RPMI7951 (cell line): ENCODE results near the gene PRUNE1. TPM values are rescaled to one million over a fixed set of nuclear protein-coding genes. Genes with fewer than 3 reads are reported as not detected.

ENCODE experiments used
- DNase-seq: peaks from one replicate; pipeline ENCODE4 v3.0.0-alpha.2; 2012; ENCODE audit warnings: low read depth
- total RNA-seq: library from RNA; depleted of rRNA; stranded (reverse); fragments of >200 nt; shearing (Covaris generic); gene quantifications from 2 replicates; pipeline ENCODE4 v1.2.3, GENCODE V29; 2014

PRUNE1 gene
- total RNA-seq, 1 experiment from 2014 or later, result 10.8 TPM

DNA sequence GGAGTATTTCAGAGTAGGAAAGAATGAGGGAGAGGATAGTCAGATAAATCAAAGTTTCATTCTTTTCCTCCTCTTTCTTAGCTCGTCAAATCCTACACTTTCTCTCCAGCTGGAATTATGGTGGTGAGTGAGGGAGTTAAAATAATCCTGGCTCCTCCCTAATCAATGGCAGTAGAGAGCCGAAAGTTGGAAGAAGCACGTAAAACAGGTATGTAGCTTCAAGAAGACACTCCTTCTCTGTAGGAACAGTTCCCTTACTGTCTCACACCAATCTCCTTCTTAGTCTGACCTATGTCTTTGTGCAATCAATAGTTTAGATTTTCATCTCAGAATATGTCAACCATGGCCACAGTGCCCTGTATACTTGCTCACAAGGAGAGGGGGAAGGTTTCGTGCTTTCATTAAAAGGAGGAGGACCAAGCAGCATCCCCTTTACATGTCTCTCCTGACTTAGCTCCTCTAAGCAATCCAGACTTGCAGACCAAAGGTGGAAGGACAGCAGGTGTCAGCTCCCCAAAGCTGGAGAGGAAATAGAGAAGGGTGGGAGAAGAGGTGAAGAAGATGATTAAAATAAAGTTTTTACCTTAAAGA is 2.4 kb upstream of the PRUNE1 start:
- no peak for DNase-seq

DNA sequence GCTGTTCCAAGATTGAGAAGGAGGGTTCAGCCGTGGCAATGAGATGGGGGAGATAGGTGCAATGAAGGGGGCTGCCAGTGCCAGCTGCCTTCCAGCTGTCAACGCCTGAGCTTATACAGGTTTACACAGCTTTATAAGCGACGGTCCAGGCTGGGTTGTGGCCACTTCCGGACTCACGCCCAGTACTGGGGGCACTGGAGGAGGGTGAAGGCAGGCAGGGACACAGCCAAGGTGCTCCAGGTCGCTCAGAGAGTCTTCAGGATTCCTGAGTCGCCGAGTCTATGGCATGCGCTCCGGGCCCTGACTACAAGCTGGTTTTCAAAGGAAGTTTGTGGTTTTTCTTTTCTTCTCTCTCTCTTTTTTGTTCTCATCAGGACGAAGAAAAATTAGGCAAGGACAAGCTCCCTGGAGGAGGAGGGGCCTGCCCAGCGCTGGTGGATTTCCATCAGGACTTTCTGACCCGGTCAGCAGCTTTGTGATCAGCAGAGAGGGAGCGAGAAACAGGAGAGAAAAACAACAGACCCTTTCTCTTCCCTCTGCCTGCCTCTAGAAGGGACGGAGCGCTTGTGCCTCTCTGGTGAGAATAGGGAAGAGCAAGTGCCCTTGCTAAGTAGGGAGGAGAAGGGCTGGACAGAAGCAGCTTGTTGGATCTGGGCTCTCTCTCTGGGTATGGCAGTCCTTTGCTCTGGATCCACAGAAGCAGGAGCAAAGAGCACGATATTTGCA is 1.8 kb upstream of the PRUNE1 start, which contains the start of gene MINDY1:
TSS of gene MINDY1 (minus strand) at position 576 of the 726 bp plus-strand sequence. CDS start 4,285 bp downstream, outside the sequence.
- DNase-seq, result peak; percentile 87

DNA sequence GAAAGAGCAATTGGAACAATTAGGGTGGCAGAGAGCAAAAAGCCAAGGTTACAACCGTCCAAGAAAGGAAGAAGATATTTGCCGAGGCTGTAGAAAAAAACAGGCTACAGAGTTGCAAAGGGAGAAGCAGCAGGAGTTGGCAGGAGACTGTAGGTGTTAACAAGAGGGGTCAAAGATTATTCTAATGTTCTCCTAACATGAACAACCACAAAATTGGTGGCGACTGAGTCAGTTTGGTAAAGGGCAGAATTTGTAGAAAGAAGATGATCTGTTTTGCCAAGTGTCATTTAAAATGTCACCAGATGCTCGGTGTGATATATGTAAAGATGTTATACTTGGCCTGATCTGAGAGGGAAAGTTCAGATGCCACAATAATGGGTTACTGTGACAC is 401 bp upstream of the PRUNE1 start:
- no peak for DNase-seq

DNA sequence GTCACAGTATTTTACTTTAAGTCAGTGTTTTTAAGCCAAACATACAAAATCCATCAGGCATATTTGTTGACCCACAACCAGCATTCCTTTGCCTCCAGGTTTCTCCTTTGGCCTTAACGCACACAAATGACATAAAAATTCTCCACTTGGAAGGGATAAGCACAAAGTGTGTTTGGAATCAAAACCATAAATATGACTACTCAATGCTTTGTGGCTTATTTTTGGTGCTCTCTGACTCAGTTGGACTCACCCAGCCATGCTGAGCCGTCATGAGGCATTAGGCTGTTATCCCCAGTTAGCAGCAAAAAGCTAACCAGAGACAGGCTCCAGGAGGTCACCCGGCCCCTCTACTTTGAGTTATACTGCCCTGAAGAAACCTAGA is 948 bp downstream of the PRUNE1 start:
- peak; percentile 6 for DNase-seq

DNA sequence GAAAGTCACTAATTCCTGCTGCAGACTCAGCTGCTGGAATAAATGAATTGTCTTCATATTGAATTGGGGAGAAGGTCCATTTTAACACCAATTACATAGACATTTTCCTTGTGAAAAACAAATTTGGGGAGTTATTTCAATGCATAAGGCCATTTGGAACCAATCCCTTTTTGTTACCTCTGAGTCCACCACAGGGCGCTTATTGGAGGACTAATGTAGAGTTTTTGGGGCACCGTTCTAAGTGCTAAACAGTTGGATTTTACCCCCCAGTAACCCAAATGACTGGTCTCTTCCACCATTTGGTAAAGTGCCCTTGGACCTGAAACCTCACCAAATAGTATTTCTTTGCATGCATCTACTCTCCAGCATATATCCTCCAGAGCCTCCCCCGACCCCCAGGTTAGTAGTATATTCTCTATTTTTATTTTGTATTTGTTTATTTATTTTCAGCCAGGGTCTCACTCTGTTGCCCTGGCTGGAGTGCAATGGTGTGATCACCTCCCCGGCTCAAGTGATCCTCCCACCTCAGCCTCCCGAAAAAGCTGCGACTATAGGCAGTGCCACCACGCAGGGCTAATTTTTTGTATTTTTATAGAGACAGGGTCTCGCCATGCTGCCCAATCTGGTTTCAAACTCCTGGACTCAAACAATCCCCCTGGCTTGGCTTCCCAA is 1.6 kb downstream of the PRUNE1 start:
- DNase-seq, result no peak

DNA sequence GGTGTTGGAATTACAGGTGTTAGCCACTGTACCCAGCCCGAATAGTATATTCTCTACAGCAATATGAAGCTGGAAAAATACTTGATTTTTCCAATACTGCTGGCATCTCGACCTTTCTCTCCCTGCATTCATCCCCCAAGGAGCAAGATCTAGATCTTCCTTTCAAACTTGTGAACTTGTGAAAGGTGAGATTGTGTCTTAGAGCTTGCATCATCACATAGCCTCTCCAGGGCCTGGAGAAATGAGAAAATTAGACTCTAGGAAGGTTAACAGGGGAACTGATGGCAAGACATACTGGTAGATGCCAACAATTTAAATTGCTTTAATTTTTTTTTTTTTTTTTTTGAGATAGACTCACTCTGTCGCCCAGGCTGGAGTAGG is 2.1 kb downstream of the PRUNE1 start:
- no peak for DNase-seq

DNA sequence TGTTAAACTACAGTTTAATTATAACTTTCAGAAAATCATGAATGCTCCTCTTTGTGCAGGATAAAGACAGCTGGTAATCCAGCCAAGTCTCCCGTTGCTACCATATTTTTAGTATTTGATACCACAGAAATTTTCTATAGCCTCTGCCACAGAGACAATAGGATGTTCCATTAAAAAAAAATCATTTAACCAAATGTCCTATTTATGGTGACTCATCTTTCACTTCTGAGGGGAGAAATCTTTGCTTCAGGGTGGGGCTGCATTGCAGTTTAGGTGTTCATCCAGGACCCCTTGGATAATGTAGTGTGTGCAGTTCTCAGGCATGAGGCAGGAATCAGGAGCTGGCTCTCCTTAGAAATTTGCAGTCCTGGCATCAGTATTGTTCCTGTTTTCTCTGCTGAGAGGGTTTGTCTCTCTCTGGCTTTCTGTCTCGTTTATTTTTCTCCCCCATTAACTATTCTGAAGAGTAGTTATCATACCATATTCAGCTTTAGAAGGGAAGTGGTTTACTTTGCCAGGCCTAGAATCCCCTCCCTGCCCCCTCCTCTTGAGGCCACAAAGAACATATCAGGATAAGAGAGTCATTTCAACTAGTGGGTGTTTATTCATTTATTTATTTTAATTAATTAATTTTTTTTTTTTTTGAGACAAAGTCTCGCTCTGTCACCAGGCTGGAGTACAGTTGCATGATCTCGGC is 3.1 kb downstream of the PRUNE1 start:
- peak; percentile 6 for DNase-seq

DNA sequence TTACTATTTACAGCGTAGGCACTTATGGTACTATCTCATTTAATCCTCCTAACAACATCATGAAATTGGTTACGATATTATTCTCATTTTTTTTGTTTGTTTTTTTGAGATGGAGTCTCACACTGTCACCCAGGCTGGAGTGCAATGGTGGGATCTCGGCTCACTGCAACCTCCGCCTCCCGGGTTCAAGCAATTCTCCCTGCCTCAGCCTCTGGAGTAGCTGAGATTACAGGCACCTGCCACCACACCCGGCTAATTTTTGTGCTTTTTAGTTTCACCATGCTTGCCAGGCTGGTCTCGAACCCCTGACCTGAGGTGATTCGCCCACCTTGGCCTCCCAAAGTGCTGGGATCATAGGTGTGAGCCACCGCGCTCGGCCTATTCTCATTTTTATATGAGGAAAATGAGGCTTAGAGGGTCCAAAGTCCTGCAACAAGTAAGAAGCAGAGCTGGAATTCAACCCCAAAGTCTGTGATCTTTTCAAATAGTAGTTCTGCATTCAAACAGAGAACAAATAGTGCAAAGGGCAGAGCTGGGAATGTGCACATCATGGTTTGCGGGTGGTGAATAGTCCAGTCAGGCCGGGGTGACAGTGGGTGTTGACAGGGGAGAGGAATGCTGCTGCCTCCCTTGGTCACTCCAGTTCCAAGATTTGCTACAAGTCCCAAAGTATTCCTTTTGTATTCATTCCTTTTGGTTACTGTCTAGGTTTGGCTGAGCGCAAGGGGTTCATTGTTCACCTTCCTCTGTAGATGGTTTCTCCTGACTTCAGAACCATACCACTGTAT is 4.6 kb downstream of the PRUNE1 start:
- DNase-seq, result no peak

DNA sequence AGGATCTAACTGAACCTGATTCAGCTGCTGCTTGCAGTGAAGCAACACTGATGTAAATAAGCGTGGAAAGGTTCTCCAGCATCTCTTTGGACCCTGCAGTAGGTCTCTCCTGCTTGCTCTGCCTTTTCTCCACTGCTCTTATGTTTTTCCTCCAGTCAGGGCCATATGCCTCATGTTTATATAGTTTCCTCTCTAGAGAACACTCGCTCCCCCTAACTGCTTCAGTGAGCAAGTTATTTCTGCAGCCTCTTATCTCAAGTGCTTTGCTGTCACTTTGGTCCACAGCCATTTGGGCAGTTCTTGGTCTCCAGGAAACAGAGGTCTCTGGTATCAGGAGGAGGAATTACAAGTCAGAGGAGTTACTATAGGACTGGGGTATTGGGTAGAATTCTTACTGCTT is 5.3 kb downstream of the PRUNE1 start:
- DNase-seq, result no peak

DNA sequence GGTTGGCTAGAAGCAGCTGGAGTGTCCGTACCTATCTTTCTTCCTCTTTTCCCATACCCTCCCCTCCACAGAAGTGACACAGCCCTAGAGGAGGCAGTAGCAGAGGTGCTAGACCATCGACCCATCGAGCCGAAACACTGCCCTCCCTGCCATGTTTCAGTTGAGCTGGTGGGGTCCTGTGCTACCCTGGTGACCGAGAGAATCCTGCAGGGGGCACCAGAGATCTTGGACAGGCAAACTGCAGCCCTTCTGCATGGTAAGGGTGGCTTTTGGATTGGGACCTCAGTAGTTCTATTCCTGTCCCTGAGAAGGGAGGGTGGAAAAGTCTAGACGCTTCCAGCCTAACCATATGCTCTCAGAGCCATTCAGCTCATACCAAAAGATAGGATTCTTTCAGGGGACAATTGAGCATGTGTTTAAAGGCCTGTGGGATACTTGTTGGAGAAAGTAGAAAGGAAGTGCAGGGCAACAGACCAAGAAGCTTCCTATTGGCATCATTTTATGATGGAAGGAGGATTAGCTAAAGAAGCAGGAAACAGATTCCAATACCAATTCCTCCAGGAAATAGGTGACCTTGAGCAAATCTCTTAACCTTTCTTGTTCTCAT is 16.4 kb downstream of the PRUNE1 start:
- peak; percentile 61 for DNase-seq

DNA sequence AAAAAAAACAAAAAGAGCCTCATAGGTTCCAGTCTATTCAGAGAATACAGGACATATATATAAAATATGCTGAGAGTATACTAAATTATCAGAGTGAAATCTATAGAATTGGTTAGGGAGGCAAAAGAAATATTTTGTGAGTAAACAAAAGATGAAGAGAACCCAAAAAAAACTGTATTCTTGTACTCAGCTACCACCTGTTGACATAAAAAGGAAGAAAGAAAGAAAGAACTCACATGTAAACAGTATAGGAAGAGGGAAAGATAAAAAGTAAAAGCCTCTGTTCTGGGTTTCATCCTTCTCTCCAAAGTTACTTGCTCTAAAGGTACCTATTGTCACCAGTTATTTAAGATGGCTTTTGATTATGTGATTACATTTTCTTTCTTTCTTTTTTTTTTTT is 18.2 kb downstream of the PRUNE1 start:
- DNase-seq, result no peak

DNA sequence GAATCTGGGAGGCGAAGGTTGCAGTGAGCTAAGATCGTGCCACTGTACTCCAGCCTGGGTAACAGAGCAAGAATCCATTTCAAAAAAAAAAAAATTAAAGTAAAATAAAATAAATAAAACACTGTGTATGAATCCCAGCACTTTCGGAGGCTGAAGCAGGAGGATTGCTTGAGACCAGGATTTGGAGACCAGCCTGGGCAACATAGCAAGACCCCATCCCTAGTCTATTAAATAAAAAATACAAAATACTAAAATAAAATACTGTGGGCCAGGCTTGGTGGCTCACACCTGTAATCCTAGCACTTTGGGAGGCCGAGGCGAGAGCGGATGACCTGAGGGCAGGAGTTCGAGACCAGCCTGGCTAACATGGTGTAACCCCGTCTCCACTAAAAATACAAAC is 23.9 kb downstream of the PRUNE1 start:
- no peak for DNase-seq

DNA sequence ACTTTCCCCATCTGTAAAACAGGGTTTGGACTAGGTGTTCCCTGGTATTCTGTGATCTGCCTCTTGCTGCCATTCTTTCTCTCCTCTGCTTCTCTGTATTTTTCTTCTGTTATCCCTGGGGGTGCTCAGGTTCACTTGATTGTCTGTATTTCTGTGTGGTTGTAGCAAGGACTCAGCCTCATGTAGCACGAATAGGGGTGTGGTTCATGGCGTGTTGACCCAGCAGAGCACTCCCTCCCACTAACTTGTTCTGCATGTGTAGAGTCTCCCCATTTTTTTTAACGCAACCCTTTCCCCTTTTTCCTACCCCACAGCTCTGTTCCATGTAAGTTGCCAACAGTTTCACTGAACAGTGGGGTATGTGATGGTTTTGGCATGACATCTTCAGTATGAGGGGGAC is 26.9 kb downstream of the PRUNE1 start:
- DNase-seq, result no peak

DNA sequence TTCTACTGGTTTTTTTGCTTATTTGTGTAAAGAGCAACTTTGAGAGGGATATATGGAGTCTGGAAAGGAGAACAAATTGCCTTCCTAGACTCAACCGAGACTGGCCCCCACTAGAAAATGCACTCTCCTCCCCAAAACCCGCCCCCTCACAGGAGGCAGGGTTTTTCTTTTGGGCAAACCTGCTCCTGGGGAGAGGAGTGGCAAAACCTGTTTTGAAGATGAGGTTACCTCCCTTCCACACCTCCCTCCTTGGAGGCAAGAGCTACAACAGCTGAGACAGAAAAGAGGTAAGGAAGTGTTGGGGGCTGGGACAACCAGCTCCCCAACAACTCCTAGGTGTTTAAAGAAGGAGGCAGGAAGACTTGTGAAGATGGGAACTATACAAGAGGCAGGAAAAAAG is 28.1 kb downstream of the PRUNE1 start, which contains the start of gene BNIPL:
TSS of gene BNIPL (plus strand) at position 231 of the 400 bp plus-strand sequence. CDS start at position 371, 140 bp downstream.
- DNase-seq, result no peak

DNA sequence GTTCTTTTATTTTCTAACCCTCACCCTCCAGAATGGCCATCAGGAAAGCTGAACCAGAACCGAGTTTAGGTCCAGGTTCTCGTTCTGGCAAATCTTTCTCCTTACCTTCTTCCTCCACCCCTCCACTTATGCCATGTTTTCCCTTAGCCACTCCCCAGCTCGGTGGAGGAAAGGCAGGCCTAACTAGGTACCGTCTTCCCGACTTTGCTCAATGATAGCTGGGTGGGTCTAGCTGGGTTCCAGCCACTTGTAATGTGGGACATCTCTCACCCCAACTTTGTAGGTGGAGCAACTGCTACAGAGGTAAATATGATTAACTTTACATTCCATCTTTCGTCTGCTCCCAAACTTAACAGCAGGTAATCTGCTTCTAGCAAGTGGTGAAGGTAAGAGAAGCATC is 28.8 kb downstream of the PRUNE1 start:
- no peak for DNase-seq

DNA sequence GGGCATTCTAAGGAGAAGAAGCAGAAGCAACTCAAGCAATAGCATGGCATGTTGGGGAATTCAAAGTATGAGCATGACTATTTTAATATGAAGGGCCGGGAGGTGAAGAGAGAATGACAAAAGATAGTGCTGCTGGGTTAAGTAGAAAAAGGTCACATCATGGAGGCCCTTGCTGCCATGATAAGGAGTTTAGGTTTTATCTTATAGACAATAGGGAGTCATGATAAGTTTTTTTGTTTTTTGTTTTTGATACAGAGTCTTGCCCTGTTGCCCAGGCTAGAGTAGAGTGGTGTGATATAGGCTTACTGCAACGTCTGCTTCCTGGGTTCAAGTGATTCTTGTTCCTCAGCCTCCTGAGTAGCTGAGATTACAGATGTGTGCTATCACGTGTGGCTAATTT is 31.3 kb downstream of the PRUNE1 start:
- no peak for DNase-seq

DNA sequence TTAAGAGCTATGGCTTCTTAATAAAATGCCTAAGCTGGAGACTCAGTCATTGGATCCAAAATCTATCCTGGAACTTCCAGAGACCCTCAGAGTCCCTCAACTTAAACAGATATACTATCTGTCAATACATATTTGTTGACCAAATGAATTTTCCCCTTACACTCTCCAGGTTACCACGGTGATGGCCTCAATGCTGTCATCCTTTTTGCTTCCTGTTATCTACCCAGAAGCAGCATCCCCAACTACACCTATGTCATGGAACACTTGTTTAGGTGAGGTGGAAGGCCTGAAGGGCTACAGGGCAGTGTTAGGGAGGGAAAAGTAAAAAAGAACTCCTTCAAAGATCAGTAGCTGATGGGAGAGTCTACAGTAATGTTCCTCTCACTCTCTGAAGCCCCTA is 34.9 kb downstream of the PRUNE1 start:
- DNase-seq, result no peak

DNA sequence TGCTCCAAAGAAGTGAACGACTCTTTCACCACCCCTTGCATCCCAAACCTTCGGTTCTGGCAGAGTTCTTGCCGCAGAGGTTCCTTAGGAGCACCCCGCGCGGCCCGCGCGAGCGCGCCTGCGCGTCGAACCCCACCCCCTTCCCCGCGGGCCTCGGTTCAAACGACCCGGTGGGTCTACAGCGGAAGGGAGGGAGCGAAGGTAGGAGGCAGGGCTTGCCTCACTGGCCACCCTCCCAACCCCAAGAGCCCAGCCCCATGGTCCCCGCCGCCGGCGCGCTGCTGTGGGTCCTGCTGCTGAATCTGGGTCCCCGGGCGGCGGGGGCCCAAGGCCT is 39.3 kb downstream of the PRUNE1 start, which contains the start of gene C1orf56:
TSS of gene C1orf56 (plus strand) at position 161 of the 334 bp plus-strand sequence. CDS start at position 258, 97 bp downstream.
- peak; percentile 68 for DNase-seq

DNA sequence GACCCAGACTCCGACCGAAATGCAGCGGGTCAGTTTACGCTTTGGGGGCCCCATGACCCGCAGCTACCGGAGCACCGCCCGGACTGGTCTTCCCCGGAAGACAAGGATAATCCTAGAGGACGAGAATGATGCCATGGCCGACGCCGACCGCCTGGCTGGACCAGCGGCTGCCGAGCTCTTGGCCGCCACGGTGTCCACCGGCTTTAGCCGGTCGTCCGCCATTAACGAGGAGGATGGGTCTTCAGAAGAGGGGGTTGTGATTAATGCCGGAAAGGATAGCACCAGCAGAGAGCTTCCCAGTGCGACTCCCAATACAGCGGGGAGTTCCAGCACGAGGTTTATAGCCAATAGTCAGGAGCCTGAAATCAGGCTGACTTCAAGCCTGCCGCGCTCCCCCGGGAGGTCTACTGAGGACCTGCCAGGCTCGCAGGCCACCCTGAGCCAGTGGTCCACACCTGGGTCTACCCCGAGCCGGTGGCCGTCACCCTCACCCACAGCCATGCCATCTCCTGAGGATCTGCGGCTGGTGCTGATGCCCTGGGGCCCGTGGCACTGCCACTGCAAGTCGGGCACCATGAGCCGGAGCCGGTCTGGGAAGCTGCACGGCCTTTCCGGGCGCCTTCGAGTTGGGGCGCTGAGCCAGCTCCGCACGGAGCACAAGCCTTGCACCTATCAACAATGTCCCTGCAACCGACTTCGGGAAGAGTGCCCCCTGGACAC is 39.8 kb downstream of the PRUNE1 start:
- DNase-seq, result peak; percentile 65

DNA sequence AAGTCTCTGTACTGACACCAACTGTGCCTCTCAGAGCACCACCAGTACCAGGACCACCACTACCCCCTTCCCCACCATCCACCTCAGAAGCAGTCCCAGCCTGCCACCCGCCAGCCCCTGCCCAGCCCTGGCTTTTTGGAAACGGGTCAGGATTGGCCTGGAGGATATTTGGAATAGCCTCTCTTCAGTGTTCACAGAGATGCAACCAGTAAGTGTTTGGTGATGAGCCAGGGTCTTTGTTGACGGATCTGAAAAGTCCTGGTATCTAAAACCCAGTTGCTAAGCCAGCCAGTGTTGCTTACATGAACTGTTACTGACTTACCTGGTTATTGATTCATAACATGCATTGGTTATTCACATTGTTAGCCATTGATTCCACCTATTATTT is 40.4 kb downstream of the PRUNE1 start:
- no peak for DNase-seq

DNA sequence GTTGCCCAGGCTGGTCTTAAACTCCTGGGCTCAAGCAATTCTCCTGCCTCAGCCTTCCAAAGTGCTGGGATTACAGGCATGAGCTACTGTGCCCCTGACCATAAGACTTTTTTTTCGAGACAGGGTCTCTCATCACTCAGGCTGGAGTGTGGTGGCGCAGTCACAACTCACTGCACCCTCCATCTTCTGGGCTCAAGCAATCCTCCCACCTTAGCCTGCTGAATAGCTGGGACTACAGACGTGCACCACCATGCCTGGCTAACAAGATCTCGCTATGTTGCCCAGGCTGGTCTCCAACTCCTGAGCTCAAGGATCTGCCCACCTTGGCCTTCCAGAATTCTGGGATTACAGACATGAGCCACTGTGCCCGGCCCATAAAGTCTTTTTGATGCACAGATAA is 41.2 kb downstream of the PRUNE1 start:
- DNase-seq, result no peak
